HCT116 (cell line): ENCODE measurements around the gene ATG16L2. TPM values are rescaled to one million over a fixed set of nuclear protein-coding genes. Genes with fewer than 3 reads are reported as not detected.

Experiments used
- ATAC-seq: fragments of 200-7000 bp; cut with Tn5 transposase; 2 replicates; pipeline ENCODE4 v1.9.1; 2020; ENCODE audit warnings: mild to moderate bottlenecking, moderate library complexity
- BruUV-seq: library from RNA; stranded (reverse); fragments of 400-500 nt; replicated peaks from 2 replicates; lab custom pipeline; 2021; lab: Mats Ljungman, UMichigan
- CTCF ChIA-PET: fragments of 300-600 bp; sonication (Branson Sonifier 250); formaldehyde crosslinking; loops from one replicate; lab custom pipeline; 2021; ENCODE audit warnings: antibody characterized with exemption; lab: Charles Lee
- POLR2A ChIA-PET: fragments of 300-600, 350-600 bp; sonication (Branson Sonifier 250); formaldehyde crosslinking; loops from one replicate; lab custom pipeline; 2021; ENCODE audit warnings: antibody characterized with exemption; lab: Charles Lee
- RAD21 ChIA-PET, 2 experiments: fragments of 300-600 bp; sonication (Branson Sonifier 250); formaldehyde crosslinking; loops; one replicate each; lab custom pipeline; 2023; ENCODE audit warnings: low total read pairs in 2 of 2; ENCODE audit not compliant: uncharacterized antibody in 2 of 2, unreplicated experiment in 2 of 2, low non-redundant PET in 1 of 2; lab: Charles Lee
- DNase-seq: peaks from one replicate; pipeline ENCODE4 v3.0.0-alpha.2; 2010; ENCODE audit warnings: low read depth, low spot score
- H2AFZ ChIP-seq: fragments of 200-600 bp; shearing (Covaris generic), sonication (generic); 2 replicates; pipeline ENCODE4 v1.6.1; 2017; ENCODE audit warnings: low read depth, mixed run types, mixed read lengths, antibody characterized with exemption, low read length; ENCODE audit not compliant: poor library complexity, severe bottlenecking
- H3K27ac ChIP-seq: 2 replicates; pipeline ENCODE4 v1.5.1; 2012; ENCODE audit warnings: low read depth, low read length
- H3K27me3 ChIP-seq: fragments of 200-600 bp; sonication (generic); 2 replicates; pipeline ENCODE4 v1.6.1; 2016; ENCODE audit warnings: mixed run types, low read length, mixed read lengths; ENCODE audit not compliant: insufficient read depth
- H3K36me3 ChIP-seq, 2 experiments: fragments of 200-500 bp in 1 of 2; fragments of 200-600 bp in 1 of 2; sonication (Bioruptor generic) in 1 of 2; sonication (generic) in 1 of 2; 2 replicates each; pipeline versions ENCODE4 v1.5.1 to v1.6.1; 2014 to 2016; ENCODE audit warnings: low read length in 2 of 2, inconsistent platforms in 1 of 2, mixed read lengths in 1 of 2, mixed run types in 1 of 2; ENCODE audit not compliant: insufficient read depth in 2 of 2, control insufficient read depth in 1 of 2
- H3K4me1 ChIP-seq, 2 experiments: fragments of 200-600 bp in 1 of 2; sonication (generic) in 1 of 2; 2 replicates each; pipeline versions ENCODE4 v1.5.1 to v1.6.1; 2012 to 2017; ENCODE audit warnings: low read length in 2 of 2, inconsistent platforms in 1 of 2, mild to moderate bottlenecking in 1 of 2, mixed read lengths in 1 of 2, mixed run types in 1 of 2, moderate library complexity in 1 of 2; ENCODE audit not compliant: insufficient read depth in 2 of 2, control insufficient read depth in 1 of 2
- H3K4me2 ChIP-seq: fragments of 200-600 bp; sonication (generic); 2 replicates; pipeline ENCODE4 v1.6.1; 2017; ENCODE audit warnings: mixed run types, low read length, mixed read lengths
- H3K4me3 ChIP-seq, 2 experiments: fragments of 200-600 bp in 1 of 2; sonication (generic) in 1 of 2; replicated peaks in 1 of 2; 2 replicates each; pipeline ENCODE4 v1.5.1; 2011 to 2016; ENCODE audit warnings: low read length in 2 of 2, control low read depth in 1 of 2, low read depth in 1 of 2, mild to moderate bottlenecking in 1 of 2, mixed read lengths in 1 of 2, mixed run types in 1 of 2
- H3K79me2 ChIP-seq: fragments of 200-600 bp; sonication (generic); 2 replicates; pipeline ENCODE4 v1.6.1; 2017; ENCODE audit warnings: mild to moderate bottlenecking, mixed run types, low read length, moderate library complexity, mixed read lengths; ENCODE audit not compliant: insufficient read depth
- H3K9ac ChIP-seq: fragments of 200-600 bp; sonication (generic); 2 replicates; pipeline ENCODE4 v1.6.1; 2016; ENCODE audit warnings: low read length, mixed read lengths
- H3K9me2 ChIP-seq: fragments of 200-600 bp; sonication (generic), shearing (Covaris generic); 2 replicates; pipeline ENCODE4 v1.6.1; 2017; ENCODE audit warnings: mixed run types, mild to moderate bottlenecking, moderate library complexity; ENCODE audit not compliant: insufficient read depth
- H3K9me3 ChIP-seq, 2 experiments: fragments of 200-500 bp in 1 of 2; fragments of 200-600 bp in 1 of 2; sonication (Bioruptor generic) in 1 of 2; sonication (generic) in 1 of 2; 2 replicates each; pipeline ENCODE4 v1.6.1; 2014 to 2017; ENCODE audit warnings: low read length in 2 of 2, mixed read lengths in 2 of 2, inconsistent platforms in 1 of 2, low read depth in 1 of 2, mild to moderate bottlenecking in 1 of 2, mixed run types in 1 of 2, moderate library complexity in 1 of 2; ENCODE audit not compliant: control insufficient read depth in 1 of 2, insufficient read depth in 1 of 2
- H4K20me1 ChIP-seq: fragments of 200-600 bp; sonication (generic), shearing (Covaris generic); 2 replicates; pipeline ENCODE4 v1.6.1; 2017; ENCODE audit warnings: mixed run types, mild to moderate bottlenecking, moderate library complexity; ENCODE audit not compliant: insufficient read depth
- ELF1 ChIP-seq: IDR thresholded peaks from 2 replicates; pipeline ENCODE4 v1.6.1; 2012; ENCODE audit warnings: low read depth, borderline replicate concordance
- EZH2 ChIP-seq: fragments of 200-600 bp; sonication (generic); IDR thresholded peaks from 2 replicates; pipeline ENCODE4 v1.6.1; 2017; ENCODE audit warnings: antibody characterized with exemption, mixed run types
- intact Hi-C: fragments of 100-400 bp; cut with micrococcal nuclease; formaldehyde crosslinking; loops from 2 replicates; pipeline ENCODE4 v1.10.0; 2022
- total RNA-seq: library from RNA; stranded (reverse); gene quantifications from one replicate; pipeline ENCODE4 v1.2.1, GENCODE V29; 2021; ENCODE audit not compliant: unreplicated experiment
- TF ChIP-seq, protein P1 (sequence below): IDR thresholded peaks from 2 replicates; pipeline ENCODE4 v1.6.1; 2012

Gene ATG16L2
- total RNA-seq, 1 experiment from 2014 or later = 15.2 TPM

GRCh38 chr11:72773696-72774095, 40.5 kb upstream of the ATG16L2 start:
- no peak for DNase-seq
- TF ChIP-seq EZH2 (no peak), ELF1 (no peak)
- Histone ChIP-seq H3K36me3 (no peaks in the 10 kb centered on the region), H3K79me2 (no peaks in the 10 kb centered on the region), H3K9me3 (no peaks in the 10 kb centered on the region), H3K4me1 (peaks cover 0 to 11% of the 10 kb centered on the region in 2 experiments; a peak in 1 of 4 replicates), H3K9ac (no peak overlapping the region), H3K9me2 (no peaks in the 10 kb centered on the region), H4K20me1 (no peaks in the 10 kb centered on the region), H3K27ac (no peak overlapping the region), H3K4me2 (no peak overlapping the region), H3K4me3 (no peak overlapping the region), H2AFZ (no peak overlapping the region), H3K27me3 (no peaks in the 10 kb centered on the region)
- no TSS peak for BruUV-seq
- ChIA-PET POLR2A (no interaction called here), RAD21 (no interaction called here), CTCF (no interaction called here)
- no peak for ATAC-seq
- intact Hi-C loops = no loop called here

- CTCF ChIA-PET = interaction anchor here (1.1 kb wide), 1 partner anchor 19 kb away, joined by 3 read pairs; the partner anchor contains the start of gene STARD10
- TF ChIP-seq, protein P1, sequence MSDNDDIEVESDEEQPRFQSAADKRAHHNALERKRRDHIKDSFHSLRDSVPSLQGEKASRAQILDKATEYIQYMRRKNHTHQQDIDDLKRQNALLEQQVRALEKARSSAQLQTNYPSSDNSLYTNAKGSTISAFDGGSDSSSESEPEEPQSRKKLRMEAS = no peak
- no peak for TF ChIP-seq ELF1
- no peaks in the 10 kb centered on the region for H3K9me3 ChIP-seq
- DNase-seq (no peak), ATAC-seq (no peak)
- H2AFZ ChIP-seq = no peak overlapping the region
- peaks cover 0 to 18% of the 10 kb centered on the region in 2 experiments; a peak in 1 of 4 replicates for H3K4me1 ChIP-seq
- H3K9ac ChIP-seq = no peak overlapping the region
- H3K4me2 ChIP-seq = no peak overlapping the region
- POLR2A ChIA-PET = interaction anchor here (1.3 kb wide), 1 partner anchor 9 kb away, joined by 3 read pairs; no protein-coding TSS in a partner anchor
- H3K79me2 ChIP-seq = no peaks in the 10 kb centered on the region
- RAD21 ChIA-PET = no interaction called here
- H3K4me3 ChIP-seq = no peak overlapping the region
- H3K36me3 ChIP-seq = no peaks in the 10 kb centered on the region
- no peaks in the 10 kb centered on the region for H4K20me1 ChIP-seq
- no peaks in the 10 kb centered on the region for H3K27me3 ChIP-seq
- no TSS peak for BruUV-seq
- H3K9me2 ChIP-seq = no peaks in the 10 kb centered on the region
- intact Hi-C loops = no loop called here
- no peak overlapping the region for H3K27ac ChIP-seq
Measured at GRCh38 chr11:72774499-72774898, 39.7 kb upstream of the ATG16L2 start.
